GM10266 (cell line): Measurements from ENCODE around the gene MAP2K6.

Source experiments
- DNase-seq: peaks from one replicate; pipeline ENCODE4 v3.0.0; 2012; ENCODE audit errors: extremely low spot score
- CTCF ChIP-seq: IDR thresholded peaks from 2 replicates; pipeline ENCODE4 v1.5.1; 2012; ENCODE audit warnings: mild to moderate bottlenecking, low read depth; ENCODE audit not compliant: control insufficient read depth, insufficient read depth; ENCODE audit errors: missing control alignments

MAP2K6 gene

GRCh38 chr17:69414408-69415274, at the start of gene MAP2K6:
Gene MAP2K6, plus strand, starts transcription at chr17:69414697. Its CDS starts 288 bp downstream, at chr17:69414985.
- TF ChIP-seq CTCF, result no peak
- DNase-seq, result peak; percentile 73

- DNase-seq, result peak; percentile 17
- TF ChIP-seq CTCF, result no peak
Measured at GRCh38 chr17:69367298-69367697, 47.2 kb upstream of the MAP2K6 start.

GRCh38 chr17:69373069-69373468, 41.4 kb upstream of the MAP2K6 start:
- DNase-seq, result no peak
- TF ChIP-seq CTCF, result no peak

GRCh38 chr17:69375229-69375628, 39.3 kb upstream of the MAP2K6 start:
- no peak for DNase-seq

GRCh38 chr17:69388822-69389442, 25.6 kb upstream of the MAP2K6 start:
- DNase-seq, result no peak
- TF ChIP-seq CTCF, result no peak

More at GRCh38 chr17:69375229-69375628, 39.3 kb upstream of the MAP2K6 start:
- TF ChIP-seq CTCF, result no peak

GRCh38 chr17:69390795-69391501, 23.5 kb upstream of the MAP2K6 start:
- no peak for TF ChIP-seq CTCF

GRCh38 chr17:69401251-69401650, 13.2 kb upstream of the MAP2K6 start:
- no peak for TF ChIP-seq CTCF
- DNase-seq, result no peak

More at GRCh38 chr17:69390795-69391501, 23.5 kb upstream of the MAP2K6 start:
- DNase-seq, result no peak
